HUES64 (cell line): ENCODE measurements around the gene RFT1.
A peak's percentile ranks its signal among the peaks of the same experiment; 100 is the strongest.
"Not testable (repeated sequence)": the region's sequence is repeated elsewhere in the genome, so short reads cannot be mapped to it uniquely, and the experiment has no call there.

ENCODE experiments used
- H3K27ac ChIP-seq: 2 replicates; pipeline ENCODE4 v1.7.0; 2013; ENCODE audit warnings: low read depth, low read length, inconsistent platforms
- H3K27me3 ChIP-seq: 2 replicates; pipeline ENCODE4 v1.6.1; 2013; ENCODE audit warnings: mild to moderate bottlenecking, low read length; ENCODE audit not compliant: insufficient read depth
- H3K36me3 ChIP-seq: 2 replicates; pipeline ENCODE4 v1.6.1; 2013; ENCODE audit warnings: mild to moderate bottlenecking, low read length; ENCODE audit not compliant: insufficient read depth
- H3K4me1 ChIP-seq: 2 replicates; pipeline ENCODE4 v1.6.1; 2013; ENCODE audit warnings: mild to moderate bottlenecking, low read length, moderate library complexity; ENCODE audit not compliant: insufficient read depth
- H3K4me3 ChIP-seq: 2 replicates; pipeline ENCODE4 v1.5.1; 2013; ENCODE audit warnings: mild to moderate bottlenecking, low read length, moderate library complexity
- H3K9ac ChIP-seq: 2 replicates; pipeline ENCODE4 v1.6.1; 2013; ENCODE audit warnings: mild to moderate bottlenecking, low read depth, low read length
- H3K9me3 ChIP-seq: 2 replicates; pipeline ENCODE4 v1.6.1; 2013; ENCODE audit warnings: low read depth, low read length; ENCODE audit not compliant: insufficient read depth
- WGBS: fragments of 150-250, 120-280 bp; methylation state at CpG from one replicate; pipeline ENCODE4 v1.1.7; 2013; ENCODE audit warnings: missing lambda C conversion rate; 5-methylcytosine and 5-hydroxymethylcytosine counted together

Gene RFT1

DNA sequence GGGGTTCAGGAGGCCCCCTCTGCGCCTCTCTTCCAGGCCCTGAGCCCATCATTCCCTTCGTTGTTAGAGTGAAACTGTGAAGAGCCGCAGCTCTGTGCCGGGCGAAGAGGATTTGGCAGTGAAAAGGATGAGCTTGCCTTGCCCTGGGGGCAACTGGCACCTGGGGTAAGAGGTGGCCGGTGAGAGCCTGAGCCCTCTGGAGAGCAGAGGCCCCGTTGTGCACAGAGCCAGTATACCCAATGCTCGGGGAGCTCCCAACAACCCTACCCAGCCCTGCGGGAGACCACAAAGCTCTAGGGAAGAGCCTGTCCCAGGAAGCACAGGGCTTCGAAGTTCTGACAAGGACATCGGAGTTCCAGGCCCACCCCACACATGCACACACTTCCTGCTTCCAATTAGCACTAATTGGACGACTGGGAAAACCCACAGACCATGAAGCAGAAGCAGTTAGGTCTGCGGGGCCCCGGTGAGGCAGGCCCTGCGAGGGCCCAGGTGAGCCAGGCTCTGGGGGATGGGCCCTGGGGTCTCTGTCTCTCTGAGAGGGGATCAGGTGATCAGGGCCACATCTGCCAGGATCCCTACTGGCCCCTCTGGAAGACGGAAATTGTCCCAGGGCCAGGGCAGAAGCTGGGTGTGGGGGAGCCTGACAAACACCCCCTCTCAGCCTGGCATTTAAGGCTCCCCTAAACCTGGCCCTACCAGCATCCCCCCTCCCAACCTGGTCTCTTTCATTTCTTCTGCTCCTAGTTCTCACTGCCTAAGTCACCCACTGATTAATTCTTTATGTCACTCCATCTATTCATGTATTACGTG lies 56.5 kb downstream of the RFT1 start:
- Histone ChIP-seq H3K4me3 (peak overlapping the region; percentile 55), H3K27ac (no peak overlapping the region), H3K27me3 (0 out of 2 replicates have a peak, but pooled peaks cover 5% of the 10 kb centered on the region), H3K4me1 (peaks cover 14% of the 10 kb centered on the region; the same call in 1 of the 2 replicates), H3K36me3 (no peaks in the 10 kb centered on the region), H3K9ac (peak overlapping the region; percentile 49), H3K9me3 (no peaks in the 10 kb centered on the region)
- WGBS: 82% methylated on average over 17 of the region's 17 CpGs

DNA sequence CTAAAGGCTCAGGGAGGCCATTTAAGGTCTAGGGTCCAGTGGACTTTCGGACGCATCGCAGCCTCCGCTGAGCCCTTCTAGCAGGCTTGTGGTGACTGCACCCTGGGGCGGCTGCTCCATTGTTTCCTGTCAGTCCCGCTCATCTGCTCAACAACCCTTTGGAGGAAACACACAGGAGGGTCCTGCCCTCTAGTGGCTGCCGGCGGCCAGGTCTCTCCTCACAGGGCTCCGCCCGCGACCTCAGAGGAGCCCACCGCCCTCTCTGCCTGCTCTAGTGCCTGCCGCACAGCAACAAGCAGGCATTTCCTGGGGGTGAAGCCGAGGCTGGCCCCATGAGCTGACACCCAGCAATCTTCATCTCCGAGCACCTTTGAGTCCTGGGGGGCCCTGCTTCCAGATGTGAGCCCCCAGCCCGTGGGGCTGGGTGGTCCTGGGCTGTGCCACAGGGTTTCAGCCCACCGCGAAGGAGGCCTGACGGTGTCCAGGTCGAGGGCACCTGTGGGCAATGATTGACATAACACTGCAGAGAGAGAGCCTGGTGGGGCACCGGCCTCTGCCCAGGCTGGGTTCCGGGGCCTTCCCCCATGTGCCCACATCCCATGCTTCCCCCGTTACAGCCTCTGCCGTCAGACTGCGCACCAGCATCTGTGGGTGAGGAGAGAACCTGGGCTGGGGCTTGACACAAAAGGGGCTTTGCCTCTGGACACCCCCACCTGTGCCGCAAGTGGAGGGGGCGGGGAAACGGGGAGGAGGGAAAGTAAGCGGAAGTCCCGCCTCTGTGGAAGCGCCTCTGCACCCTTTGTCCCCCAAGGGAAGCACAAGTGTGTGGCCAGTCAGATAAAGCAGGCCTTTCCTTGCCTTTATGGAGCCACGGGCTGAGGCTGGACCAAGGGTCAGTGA lies 57.3 kb downstream of the RFT1 start:
- H3K9ac ChIP-seq: peak overlapping the region; percentile 49
- H3K27me3 ChIP-seq: 0 out of 2 replicates have a peak, but pooled peaks cover 5% of the 10 kb centered on the region
- no peaks in the 10 kb centered on the region for H3K36me3 ChIP-seq
- no peak overlapping the region for H3K27ac ChIP-seq
- peak overlapping the region; percentile 55 for H3K4me3 ChIP-seq
- H3K4me1 ChIP-seq: peaks cover 14% of the 10 kb centered on the region; the same call in 1 of the 2 replicates
- 30% methylated on average over 32 of the region's 32 CpGs for WGBS
- no peaks in the 10 kb centered on the region for H3K9me3 ChIP-seq

DNA sequence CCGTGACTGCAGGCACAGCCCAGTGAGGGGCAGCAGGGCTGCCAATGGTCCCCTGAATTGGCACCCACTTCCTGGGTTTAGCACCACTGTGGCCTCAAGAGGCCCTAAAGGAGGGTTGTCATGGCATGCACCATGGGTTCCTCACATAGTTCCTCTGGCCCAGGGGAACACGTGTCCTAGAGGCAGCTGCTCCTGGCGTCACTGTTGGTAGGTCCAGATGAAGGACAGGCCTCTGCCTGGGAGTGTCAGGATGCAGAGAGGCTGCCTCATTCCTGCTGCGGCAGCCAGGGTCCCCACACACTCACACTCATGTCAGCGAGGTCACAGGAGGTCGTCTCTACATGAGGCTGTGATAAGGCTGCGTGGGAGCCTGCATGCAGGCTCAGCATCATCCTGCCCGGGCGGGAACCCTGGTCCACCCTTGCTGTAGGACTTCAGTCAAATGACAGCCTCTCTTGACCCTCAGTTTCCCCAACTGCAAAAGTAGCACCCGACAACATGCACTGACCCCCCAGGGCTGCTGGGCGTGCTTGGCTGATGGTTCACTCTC lies 58.3 kb downstream of the RFT1 start:
- Histone ChIP-seq H3K4me1 (peaks cover 14% of the 10 kb centered on the region; the same call in 1 of the 2 replicates), H3K36me3 (no peaks in the 10 kb centered on the region), H3K9me3 (no peaks in the 10 kb centered on the region), H3K27ac (no peak overlapping the region), H3K4me3 (no peak overlapping the region), H3K9ac (no peak overlapping the region), H3K27me3 (0 out of 2 replicates have a peak, but pooled peaks cover 5% of the 10 kb centered on the region)
- 89% methylated on average over 11 of the region's 11 CpGs for WGBS

DNA sequence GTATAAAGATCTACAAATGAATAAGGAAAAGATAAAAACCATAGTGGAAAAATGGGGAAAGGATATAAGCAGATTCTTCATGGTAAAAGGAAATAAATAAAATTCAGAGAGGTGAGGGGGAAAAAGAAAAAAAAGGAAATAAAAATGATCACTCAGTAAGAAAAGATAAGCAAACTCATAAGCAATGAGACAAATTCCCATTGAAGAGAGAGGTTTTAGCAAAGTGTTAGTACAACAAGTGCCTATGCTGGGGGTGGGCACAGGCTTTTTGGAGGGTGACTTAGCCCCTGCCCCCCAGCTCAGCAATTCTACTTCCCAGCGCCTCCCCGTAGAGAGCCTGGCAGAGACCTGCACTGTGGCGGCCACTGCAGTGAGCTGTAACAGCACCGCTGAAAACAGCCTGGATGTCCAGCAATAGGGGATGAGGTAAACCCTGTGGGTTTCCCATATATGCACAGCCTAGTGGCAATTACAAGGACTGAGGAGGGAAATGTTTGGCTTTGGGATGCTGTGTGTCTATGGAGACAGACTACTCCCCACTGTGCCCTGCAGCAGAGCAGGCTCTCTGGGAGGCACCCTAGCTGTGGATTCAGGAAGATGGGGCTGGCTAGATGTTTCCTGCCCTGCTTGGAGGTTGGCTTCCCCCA lies 60.7 kb downstream of the RFT1 start:
- H3K9ac ChIP-seq: no peak overlapping the region
- 62% methylated on average over 4 of the region's 4 CpGs for WGBS
- H3K9me3 ChIP-seq: no peaks in the 10 kb centered on the region
- 0 out of 2 replicates have a peak, but pooled peaks cover 5% of the 10 kb centered on the region for H3K27me3 ChIP-seq
- H3K27ac ChIP-seq: no peak overlapping the region
- peaks cover 14% of the 10 kb centered on the region; the same call in 1 of the 2 replicates for H3K4me1 ChIP-seq
- H3K36me3 ChIP-seq: no peaks in the 10 kb centered on the region
- no peak overlapping the region for H3K4me3 ChIP-seq

DNA sequence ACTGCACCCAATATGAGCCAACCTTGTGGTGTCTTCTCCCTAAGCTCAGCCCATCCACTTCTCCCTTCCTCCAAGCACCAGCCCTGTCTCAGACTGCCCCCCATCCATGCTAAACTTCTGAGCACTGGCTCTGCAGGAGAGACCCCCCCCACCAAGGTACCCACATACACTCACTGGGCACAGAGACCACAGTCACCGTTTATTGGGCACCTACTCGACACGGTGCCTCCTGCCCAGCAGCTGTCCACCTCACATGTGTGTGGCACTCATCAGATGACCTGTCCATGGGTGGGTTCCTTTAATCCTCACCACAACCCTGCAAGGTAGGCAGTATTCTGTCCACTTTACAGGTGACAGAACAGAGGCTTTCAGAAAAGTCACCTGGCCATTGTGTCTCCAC lies 62.1 kb downstream of the RFT1 start:
- WGBS: 90% methylated on average over 3 of the region's 3 CpGs
- Histone ChIP-seq H3K27me3 (0 out of 2 replicates have a peak, but pooled peaks cover 5% of the 10 kb centered on the region), H3K9me3 (no peaks in the 10 kb centered on the region), H3K4me3 (no peak overlapping the region), H3K36me3 (no peaks in the 10 kb centered on the region), H3K4me1 (peaks cover 8% of the 10 kb centered on the region; the same call in 1 of the 2 replicates), H3K27ac (no peak overlapping the region), H3K9ac (no peak overlapping the region)

DNA sequence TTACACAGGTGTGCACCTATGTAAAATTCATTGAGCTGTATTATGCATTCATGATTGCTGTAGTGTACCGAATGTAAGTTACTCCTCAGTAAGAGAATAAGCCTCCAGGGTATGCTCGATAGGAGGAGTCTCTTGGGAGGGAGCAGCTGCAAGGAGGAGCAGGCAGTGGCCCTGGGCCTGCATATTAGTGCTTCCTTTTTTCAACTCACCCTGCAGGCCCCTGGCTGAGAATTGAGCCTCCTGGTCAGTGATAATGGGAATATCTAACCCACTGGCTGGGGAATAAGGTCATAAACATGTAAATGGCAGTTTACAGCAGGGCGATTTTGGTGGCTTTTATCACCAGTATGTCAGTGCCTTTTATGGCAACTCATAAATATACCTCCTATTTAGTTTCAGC lies 62.7 kb downstream of the RFT1 start:
- Histone ChIP-seq H3K27me3 (0 out of 2 replicates have a peak, but pooled peaks cover 5% of the 10 kb centered on the region), H3K27ac (no peak overlapping the region), H3K9me3 (no peaks in the 10 kb centered on the region), H3K4me3 (no peak overlapping the region), H3K36me3 (no peaks in the 10 kb centered on the region), H3K9ac (no peak overlapping the region), H3K4me1 (peaks cover 4% of the 10 kb centered on the region; the same call in 1 of the 2 replicates)
- 79% methylated on average over 3 of the region's 3 CpGs for WGBS

DNA sequence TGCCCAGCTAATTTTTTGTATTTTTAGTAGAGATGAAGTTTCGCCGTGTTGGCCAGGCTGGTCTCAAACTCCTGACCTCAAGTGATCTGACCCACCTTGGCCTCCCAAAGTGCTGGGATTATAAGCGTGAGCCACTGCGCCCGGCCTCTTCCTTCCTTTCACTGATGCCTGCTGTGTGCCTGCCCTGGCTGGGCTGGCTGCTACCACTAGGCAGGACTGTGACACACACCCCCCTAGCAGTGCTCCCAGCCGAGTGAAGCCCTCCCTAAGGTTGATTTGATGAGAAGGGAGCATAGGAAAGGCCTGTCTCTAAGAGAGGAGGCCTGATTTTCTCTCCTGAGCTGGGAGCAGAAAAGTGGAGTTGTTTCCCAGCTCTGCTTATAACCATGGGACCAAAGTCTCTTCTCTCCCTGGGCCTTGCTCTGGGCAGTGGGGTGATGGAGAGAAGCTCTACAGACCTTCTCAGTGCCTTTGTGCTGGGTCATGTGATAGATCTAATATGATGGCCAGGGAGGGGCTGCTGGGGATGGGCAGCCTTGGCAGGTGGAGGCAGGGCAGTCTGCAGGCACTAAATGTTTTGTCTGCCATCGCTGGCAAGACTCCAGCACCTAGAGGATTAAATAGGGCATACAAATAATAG lies 64.3 kb downstream of the RFT1 start:
- Histone ChIP-seq H3K27ac (no peak overlapping the region), H3K4me1 (no peaks in the 10 kb centered on the region), H3K36me3 (no peaks in the 10 kb centered on the region), H3K4me3 (no peak overlapping the region), H3K27me3 (no peaks in the 10 kb centered on the region), H3K9ac (no peak overlapping the region), H3K9me3 (no peaks in the 10 kb centered on the region)
- 90% methylated on average over 7 of the region's 7 CpGs for WGBS

DNA sequence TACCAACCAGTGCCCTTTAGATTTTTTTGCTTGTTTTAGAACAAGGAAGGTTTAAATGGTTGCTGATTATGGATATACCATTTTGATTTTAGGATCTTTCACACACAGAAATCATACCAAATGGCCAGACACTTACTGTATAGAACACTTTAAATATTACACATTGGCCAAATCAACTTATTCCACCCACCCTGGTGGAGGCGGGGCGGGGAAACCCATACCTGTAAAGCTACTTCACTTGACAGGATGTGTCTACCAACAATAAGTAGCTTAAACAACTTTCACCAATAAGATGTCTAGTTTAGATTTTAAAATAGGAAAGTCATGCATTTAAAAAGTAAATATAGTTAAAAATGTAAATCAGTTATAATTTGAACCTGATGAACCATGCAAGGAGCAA lies 67.3 kb downstream of the RFT1 start:
- no peaks in the 10 kb centered on the region for H3K9me3 ChIP-seq
- no peak overlapping the region for H3K4me3 ChIP-seq
- no peak overlapping the region for H3K27ac ChIP-seq
- no peak overlapping the region for H3K9ac ChIP-seq
- no peaks in the 10 kb centered on the region for H3K27me3 ChIP-seq
- H3K36me3 ChIP-seq: no peaks in the 10 kb centered on the region
- no peaks in the 10 kb centered on the region for H3K4me1 ChIP-seq
- 83% methylated on average over 2 of the region's 2 CpGs for WGBS

DNA sequence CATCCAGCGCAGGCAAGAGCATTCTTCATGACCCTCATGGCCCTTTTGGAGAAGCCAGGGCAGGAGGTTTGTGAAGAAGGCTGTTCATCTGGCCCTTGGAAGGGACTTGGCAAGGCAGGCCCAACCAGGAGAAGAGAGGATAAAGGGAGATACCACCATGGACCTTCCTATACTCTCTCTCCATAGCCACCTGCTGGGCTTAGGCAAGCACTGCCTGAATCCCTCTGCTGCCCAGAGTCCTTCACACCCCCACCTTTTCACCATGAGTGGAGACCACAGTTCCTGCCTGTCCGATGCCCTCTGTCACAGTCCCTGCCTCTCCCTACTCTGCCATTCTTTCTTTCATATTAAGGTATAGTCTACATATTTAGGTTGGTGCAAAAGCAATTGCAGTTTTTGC lies 73.8 kb downstream of the RFT1 start:
- no peaks in the 10 kb centered on the region for H3K9me3 ChIP-seq
- H3K36me3 ChIP-seq: no peaks in the 10 kb centered on the region
- H3K27me3 ChIP-seq: no peaks in the 10 kb centered on the region; the same call in 1 of the 2 replicates
- H3K27ac ChIP-seq: no peak overlapping the region
- no peaks in the 10 kb centered on the region for H3K4me1 ChIP-seq
- H3K4me3 ChIP-seq: no peak overlapping the region
- 83% methylated on average over 2 of the region's 2 CpGs for WGBS
- no peak overlapping the region for H3K9ac ChIP-seq

DNA sequence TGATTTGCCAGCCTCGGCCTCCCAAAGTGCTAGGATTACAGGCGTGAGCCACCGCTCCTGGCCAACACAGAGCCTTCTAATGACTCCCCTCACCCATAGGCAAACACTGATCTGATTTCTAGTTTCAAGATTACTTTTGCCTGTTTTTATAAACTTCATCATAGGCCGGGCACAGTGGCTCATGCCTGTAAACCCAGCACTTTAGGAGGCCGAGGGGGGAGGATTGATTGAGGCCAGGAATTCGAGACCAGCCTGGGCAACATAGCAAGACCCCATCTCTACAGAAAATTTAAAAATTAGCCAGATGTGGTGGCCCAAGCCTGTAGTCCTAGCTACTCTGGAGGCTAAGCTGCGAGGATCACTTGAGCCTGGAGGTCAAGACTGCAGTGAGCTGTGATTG lies 76.0 kb downstream of the RFT1 start:
- not testable (repeated sequence) for H3K27ac ChIP-seq, H3K4me3 ChIP-seq, H3K9me3 ChIP-seq, H3K36me3 ChIP-seq, H3K27me3 ChIP-seq, H3K9ac ChIP-seq, H3K4me1 ChIP-seq
- WGBS: 75% methylated on average over 7 of the region's 7 CpGs
